LNCaP clone FGC (cell line): ENCODE results near the gene RNASE11.

ENCODE experiments used
- DNase-seq: peaks from one replicate; pipeline ENCODE4 v3.0.0-alpha.2; 2011; ENCODE audit warnings: low read depth
- H3K4me3 ChIP-seq: 2 replicates; pipeline ENCODE4 v1.5.1; 2011; ENCODE audit warnings: mild to moderate bottlenecking, low read depth, low read length, control low read depth
- CTCF ChIP-seq: IDR thresholded peaks from 2 replicates; pipeline ENCODE4 v1.5.1; 2012; ENCODE audit warnings: mild to moderate bottlenecking; ENCODE audit not compliant: control insufficient read depth, insufficient read depth; ENCODE audit errors: extremely low read depth

Gene RNASE11

DNA sequence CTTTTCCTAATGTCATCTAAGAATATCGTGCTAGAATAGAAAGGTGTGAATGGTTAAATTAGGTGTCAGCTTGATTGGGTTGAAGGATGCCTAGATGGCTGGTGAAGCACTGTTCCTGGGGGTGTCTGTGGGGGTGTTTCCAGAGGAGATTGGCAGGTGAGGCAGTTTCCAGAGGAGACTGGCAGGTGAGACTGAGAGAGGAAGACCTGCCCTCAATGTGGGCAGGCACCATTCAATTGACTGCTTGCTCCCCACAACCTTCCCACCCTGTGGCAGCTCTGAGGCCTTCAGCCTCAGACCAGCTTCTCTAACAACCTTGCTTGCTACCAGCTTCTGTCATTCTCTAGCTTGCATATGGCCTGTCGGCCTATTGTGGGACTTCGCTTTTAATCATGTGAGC, 36.2 kb downstream of the RNASE11 start:
- DNase-seq = no peak

DNA sequence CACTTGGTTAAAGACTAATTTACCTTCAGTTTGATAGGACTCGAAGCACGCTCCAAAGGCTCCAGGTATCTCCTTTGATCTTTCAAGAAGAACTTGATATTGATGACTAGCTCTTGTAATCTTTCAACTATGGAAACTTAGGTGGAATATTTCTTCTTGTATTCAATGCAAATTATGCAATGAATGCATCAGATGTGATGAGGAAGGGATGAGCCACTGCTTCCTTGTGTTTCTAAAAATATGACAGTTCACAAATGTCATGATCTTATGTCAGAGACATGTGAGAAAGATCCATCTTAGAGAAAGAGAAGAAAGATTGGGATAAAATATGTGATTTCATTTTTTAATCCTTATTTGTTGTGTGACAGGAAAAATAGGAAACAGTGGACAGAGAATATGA, 36.9 kb downstream of the RNASE11 start:
- DNase-seq = no peak
- no peak overlapping the region for H3K4me3 ChIP-seq
- no peak for TF ChIP-seq CTCF

More for the DNA sequence above, 36.2 kb downstream of the RNASE11 start:
- no peak overlapping the region for H3K4me3 ChIP-seq
- no peak for TF ChIP-seq CTCF

DNA sequence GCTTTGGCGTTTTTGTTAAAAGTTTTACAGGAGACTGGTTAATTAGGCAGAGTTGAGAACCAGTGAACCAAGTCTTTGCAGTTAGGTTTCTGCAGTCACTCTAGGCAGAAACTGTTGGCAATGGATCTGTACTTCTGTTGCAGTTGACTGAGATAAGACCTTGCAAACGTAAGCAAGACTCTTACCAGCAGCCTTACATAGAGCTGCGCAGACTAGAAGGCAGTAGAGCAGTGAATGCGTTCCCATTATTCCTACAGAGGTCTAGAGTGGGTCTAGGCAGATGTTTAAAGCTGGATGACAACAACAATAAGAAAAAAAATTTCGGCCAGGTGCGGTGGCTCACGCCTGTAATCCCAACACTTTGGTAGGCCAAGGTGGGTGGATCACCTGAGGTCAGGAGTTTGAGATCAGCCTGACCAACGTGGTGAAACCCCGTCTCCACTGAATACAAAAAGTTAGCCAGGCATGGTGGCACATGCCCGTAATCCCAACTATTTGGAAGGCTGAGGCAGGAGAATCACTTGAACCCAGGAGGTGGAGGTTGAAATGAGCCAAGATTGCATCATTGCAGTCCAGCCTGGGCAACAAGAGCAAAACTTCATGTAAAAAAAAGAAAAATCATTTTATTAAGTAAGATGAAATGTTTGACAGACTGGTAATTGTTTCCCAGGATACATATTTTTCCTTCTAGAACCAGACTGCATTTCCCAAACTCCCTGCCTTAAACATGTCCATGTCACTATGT, 39.2 kb downstream of the RNASE11 start:
- no peak overlapping the region for H3K4me3 ChIP-seq
- no peak for TF ChIP-seq CTCF
- DNase-seq = no peak

- TF ChIP-seq CTCF = no peak
- H3K4me3 ChIP-seq = no peak overlapping the region
- no peak for DNase-seq
These were observed 40.9 kb downstream of the RNASE11 start for GRCh38 chr14:20546877-20547276.

DNA sequence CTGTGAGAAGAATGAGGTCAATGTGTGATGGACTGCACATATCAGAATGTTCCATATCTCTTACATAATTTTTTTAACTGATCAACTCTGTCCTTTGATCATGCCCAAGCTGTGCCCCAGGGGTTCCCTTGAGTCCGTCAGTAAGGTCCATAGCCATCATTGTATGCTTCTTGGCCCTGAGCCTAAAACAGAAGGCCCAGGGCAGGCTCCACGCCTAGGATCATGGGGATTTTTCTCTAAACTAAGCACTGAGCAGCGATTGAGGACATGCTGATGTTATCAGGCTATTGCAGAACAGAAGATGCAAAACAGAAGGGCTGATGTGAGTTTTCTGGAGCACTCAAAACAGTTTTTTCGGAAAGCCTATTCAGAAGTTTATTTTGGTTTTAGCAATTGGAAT, 47.9 kb downstream of the RNASE11 start:
- TF ChIP-seq CTCF = no peak
- DNase-seq = no peak

More for the DNA sequence above, 47.9 kb downstream of the RNASE11 start:
- no peak overlapping the region for H3K4me3 ChIP-seq
